Measurements from ENCODE around the gene POU5F2. TPM values are rescaled to one million over a fixed set of nuclear protein-coding genes. Genes with fewer than 3 reads are reported as not detected.

POU5F2 gene
- total RNA-seq, 1 donor from 2014 or later = 6.5 TPM

- DNase-seq (ENCODE audit: low spot score) = no peak
Observed at GRCh38 chr5:93716453-93716852, 24.9 kb downstream of the POU5F2 start.

- no peak for DNase-seq (ENCODE audit: low spot score)
Observed at GRCh38 chr5:93715761-93716160, 25.6 kb downstream of the POU5F2 start.

GRCh38 chr5:93715327-93715726 lies 26.1 kb downstream of the POU5F2 start:
- no peak for DNase-seq (ENCODE audit: low spot score)

GRCh38 chr5:93708442-93708841 lies 33.0 kb downstream of the POU5F2 start:
- DNase-seq (ENCODE audit: low spot score) = no peak

- no peak for DNase-seq (ENCODE audit: low spot score)
Observed at GRCh38 chr5:93705896-93706295, 35.5 kb downstream of the POU5F2 start.

- DNase-seq (ENCODE audit: low spot score) = peak; percentile 14
Observed at GRCh38 chr5:93704996-93705395, 36.4 kb downstream of the POU5F2 start.

- no peak for DNase-seq (ENCODE audit: low spot score)
Observed at GRCh38 chr5:93691997-93692396, 49.4 kb downstream of the POU5F2 start.

Other genes with a start within 250 kb of the POU5F2 start
- 44.1 TPM for gene NR2F1-AS1, start 160.4 kb downstream of the POU5F2 start, total RNA-seq (ENCODE audit: insufficient read depth, low replicate concordance)
- gene NR2F1, start 158.4 kb downstream of the POU5F2 start, total RNA-seq (ENCODE audit: insufficient read depth, low replicate concordance) = 32.7 TPM

All from umbilical cord (tissue), 2 donors.